IPS DF 19.7 (cell line): ENCODE data around the gene GNA15.
"Not testable (repeated sequence)": the region's sequence is repeated elsewhere in the genome, so short reads cannot be mapped to it uniquely, and the experiment has no call there.

Experiments
- DNase-seq: peaks from one replicate; pipeline ENCODE4 v3.0.0-alpha.2; 2013; ENCODE audit warnings: low read depth, low spot score

Gene GNA15, protein sequence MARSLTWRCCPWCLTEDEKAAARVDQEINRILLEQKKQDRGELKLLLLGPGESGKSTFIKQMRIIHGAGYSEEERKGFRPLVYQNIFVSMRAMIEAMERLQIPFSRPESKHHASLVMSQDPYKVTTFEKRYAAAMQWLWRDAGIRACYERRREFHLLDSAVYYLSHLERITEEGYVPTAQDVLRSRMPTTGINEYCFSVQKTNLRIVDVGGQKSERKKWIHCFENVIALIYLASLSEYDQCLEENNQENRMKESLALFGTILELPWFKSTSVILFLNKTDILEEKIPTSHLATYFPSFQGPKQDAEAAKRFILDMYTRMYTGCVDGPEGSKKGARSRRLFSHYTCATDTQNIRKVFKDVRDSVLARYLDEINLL

DNA sequence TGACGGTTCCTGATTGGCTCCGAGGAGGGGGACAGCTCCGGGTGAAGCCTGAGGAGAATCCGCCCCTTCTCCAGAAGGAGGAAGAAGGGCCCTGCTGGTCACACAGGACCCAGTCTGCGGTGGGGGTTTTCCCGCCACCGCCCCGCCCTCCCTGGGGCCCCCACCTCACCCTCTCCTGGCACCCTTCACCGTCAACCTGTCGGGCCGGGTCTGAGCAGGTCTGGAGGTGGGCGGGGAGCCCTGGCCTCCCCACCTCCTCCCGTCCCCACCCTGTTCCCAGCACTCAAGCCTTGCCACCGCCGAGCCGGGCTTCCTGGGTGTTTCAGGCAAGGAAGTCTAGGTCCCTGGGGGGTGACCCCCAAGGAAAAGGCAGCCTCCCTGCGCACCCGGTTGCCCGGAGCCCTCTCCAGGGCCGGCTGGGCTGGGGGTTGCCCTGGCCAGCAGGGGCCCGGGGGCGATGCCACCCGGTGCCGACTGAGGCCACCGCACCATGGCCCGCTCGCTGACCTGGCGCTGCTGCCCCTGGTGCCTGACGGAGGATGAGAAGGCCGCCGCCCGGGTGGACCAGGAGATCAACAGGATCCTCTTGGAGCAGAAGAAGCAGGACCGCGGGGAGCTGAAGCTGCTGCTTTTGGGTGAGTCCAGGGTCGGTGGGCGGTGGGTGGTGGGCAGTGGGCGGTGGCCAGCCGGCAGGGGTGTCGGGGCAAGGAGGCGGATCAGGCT, at the start of gene GNA15:
GNA15 (plus strand) TSS at position 73 of the 723 bp plus-strand sequence; CDS start at position 491, 418 bp downstream.
- DNase-seq, result no peak

DNA sequence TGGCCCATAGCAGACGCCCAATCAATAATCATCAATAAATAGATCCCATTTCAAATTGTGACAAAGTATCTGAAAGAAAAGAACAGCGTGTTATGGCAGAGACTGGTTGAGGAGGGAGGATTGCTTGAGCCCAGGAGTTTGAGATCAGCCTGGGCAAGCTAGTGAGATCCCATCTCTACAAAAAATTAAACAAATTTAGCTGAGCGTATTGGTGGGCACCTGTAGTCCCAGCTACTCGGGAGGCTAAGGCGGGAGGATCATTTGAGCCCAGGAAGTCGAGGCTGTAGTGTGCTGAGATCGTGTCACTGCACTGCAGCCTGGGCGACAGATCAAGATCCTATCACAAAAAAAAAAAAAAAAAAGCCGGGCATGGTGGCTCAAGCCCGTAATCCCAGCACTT, 48.1 kb upstream of the GNA15 start:
- no peak for DNase-seq

DNA sequence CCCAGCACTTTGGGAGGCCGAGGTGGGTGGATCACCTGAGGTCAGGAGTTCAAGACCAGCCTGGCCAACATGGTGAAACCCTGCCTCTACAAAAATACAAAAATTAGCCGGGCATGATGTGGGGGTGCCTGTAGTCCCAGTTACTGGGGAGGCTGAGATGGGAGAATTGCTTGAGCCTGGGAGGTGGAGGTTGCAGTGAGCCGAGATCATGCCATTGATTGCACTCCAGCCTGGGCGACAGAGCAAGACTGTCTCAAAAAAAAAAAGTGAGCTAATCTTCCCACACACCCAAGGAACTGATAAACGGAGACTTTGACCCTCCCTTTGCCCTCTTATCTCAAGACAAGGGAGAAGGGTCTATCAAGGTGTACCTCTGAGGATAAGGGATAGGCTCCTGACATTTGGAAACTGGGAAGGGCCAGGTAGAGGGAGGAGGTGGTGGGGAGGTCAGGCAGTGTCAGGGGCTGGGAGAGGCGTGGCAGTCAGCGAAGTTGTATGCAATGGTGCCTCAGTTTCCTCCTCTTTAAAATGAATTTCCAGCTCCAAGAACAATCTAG, 46.5 kb upstream of the GNA15 start:
- not testable (repeated sequence) for DNase-seq

DNA sequence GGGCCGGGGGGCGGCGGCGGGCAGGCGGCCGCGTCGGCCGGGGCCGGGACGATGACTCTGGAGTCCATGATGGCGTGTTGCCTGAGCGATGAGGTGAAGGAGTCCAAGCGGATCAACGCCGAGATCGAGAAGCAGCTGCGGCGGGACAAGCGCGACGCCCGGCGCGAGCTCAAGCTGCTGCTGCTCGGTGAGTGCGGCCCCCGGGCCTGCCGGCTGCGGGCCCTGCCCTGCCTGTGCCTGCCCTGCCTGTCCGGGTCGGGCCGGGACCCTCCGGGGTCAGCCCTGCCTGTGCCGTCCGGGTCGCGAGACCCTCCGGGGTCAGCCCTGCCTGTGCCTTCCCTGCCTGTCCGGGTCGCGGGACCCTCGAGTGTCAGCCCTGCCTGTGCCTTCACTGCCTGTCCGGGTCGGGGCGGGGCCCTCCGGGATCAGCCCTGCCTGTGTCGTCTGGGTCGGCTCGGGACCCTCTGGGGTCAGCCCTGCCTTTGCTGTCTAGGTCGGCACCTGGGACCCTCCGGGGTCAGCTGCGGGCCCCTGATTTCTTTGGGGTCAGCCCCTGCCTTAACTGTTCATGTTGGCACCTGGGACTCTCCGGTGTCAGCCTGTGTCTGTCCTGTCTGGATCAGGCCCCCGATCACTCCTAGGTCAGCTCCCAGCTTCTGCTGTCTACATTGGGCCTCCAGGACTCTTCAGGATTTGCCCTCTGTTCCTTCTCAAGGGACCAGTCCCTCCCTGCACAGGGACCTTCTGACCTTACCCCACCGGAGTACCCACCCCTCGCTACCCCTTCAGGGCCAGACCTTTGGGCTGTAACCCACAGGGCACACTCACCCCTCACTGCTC, 41.0 kb upstream of the GNA15 start:
- no peak for DNase-seq

DNA sequence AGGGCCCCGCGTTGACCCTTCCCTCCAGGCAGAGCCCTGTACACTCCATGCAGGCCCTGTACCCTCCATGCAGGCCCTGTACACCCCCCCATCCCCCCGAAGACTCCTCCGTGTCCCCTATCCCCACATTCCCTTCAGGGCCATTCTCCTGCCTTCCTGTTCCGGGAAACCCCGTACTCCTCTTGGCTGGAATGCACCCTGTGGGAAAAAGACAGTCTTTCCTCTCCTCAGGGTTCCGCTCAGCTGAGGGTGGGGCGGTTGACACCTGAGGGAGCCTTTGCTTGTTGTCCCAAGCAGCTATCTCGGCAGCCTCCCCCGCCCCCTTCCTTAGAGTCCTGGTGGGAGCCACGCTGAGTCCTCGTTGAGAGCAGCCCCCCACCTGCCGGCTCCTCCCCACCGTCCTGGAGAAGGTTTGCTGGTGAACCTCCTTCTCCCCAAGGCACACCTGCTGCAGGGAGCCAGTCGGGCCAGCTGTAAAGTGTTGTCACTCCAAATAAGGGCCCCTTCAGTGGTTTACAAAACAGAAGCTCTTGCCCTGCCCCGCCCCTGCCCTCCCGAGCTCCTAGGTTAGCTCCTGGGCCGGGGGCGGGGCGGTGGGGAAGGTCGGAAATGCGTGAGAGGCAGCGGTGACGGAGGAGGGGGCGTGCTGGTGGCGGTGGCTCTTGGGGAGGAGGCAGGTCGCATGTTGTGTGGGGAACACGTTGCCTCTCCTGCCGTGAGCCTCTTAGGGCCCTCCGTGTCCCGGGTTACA, 40.2 kb upstream of the GNA15 start:
- no peak for DNase-seq

DNA sequence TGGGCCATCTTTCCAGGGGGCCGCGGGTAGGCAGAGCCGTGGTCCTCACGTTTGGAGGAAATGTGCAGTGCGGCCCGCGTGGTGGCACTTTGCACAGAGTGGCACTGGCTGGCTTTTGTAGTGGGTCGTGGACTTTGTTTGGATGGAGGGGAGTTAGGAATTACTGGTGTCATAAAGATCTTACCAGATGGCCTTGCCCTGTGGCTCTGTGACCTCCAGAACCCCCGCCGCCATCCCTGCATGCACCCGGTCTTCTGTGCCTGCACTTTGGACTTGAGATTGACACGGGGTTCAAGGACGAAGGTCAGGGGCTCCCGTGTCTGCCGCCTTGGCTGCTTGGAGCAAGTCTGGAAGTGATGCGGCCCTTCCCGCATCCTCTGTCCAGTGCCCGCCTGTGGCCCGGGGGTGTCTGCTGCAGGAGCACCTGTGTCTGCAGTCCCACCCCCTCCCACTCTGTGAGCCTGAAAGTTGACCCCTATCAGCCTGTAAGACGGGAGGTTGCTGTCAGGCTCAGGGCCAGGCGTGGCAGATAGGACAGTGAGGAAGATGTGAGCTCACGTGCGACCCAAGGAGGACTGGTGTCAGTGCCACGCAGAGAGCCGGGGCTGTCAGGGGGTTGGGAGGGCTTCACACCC, 39.4 kb upstream of the GNA15 start:
- no peak for DNase-seq

DNA sequence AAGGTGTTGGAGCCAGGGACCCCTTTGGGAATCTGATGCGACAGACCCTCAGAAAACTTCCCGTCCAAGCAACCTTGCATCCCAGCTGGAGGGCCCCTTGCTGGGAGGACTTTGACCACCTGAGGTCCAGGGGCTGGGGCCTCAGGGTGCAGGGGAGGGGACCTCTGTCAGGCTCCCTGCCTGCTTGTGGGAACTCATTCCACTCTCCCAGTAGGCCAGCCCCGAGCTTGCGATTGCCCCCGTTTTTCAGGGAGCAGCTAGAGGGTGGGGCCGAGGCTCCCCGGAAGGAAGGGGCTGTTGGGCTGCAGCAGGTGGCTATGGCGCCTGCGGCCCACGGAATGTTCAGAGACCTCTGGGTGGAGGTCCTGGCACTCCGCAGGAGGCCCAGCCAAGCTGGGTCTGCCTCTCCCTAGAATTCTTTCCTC, 38.9 kb upstream of the GNA15 start:
- no peak for DNase-seq

DNA sequence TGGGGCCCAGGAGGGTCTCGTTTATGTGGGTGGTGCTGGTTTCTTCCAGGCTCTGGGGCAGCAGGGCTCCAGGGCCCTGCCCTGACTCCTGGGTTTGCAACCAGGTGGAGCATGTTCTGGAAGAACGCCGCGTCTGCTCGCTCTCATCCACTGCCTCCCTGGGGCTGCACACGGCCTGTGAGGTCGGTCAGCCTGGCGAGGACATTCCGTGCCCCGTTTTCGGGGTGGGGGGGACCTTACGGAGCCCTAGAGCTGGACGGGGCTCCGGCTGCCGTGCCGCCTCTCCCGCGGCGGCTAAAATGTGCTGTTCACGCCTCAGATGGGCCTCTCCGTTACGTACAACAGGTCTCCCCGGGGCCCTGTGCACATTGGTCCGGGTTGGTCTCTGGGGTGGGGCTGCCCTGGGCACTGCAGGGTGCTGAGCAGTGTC, 38.4 kb upstream of the GNA15 start:
- DNase-seq, result no peak

DNA sequence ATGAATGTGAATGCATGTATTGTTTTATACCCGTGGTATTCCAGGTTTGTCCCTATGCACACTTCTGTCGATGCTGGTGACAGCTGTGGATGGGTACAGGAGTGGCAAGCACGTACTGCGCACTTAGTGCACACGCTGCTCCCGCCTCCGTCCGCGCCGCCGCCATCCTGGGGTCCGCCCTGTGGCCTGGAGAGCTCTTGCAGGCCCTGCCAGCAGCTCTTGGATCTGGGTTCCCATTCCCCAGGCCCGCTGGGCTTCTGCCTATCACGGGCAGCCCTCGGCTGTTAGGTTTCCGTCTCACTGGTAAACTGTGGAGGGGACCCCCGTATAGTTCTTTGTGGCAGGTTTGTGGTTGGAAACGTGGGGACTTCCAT, 37.7 kb upstream of the GNA15 start:
- no peak for DNase-seq

DNA sequence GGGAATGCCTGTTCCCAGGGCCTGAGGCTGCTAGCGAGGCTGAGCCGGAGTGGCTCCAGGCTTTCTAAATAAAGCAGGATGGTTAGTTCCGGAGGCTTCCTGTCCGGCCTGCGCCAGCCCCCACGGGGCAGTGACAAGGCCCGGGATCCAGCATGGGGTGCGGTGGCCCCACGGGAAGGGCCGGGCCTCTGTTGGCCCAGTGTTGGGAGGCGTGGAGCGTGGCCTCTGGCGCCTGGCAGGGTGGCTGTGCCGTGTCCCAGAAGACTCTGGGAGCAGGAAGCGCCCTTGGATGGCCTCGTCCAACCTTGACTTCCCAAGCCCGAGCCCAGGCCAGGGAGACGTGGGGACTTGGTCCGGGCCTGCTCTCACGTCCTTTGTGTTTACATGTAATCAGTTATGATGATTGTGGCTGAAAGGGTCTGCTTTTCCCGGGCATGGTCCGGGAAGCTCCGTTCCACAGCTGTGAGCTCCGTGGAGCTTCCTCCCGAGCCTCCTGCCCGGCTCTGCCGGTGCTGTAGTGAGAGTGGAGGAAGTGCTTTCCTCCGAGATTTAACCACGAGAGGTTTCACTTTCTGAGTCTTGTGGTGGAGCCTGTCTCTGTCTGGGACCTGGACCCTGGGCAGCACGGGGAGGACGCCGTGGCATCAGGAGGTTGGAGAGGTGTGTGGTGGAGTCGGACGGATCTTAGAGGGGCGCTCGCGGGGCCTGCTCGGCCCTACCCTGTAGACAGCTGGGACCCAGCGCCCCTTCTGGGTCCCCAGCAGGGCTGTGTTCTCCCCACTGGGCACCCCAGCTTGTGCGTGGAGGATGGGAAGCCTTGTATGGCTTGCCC, 37.1 kb upstream of the GNA15 start:
- no peak for DNase-seq

DNA sequence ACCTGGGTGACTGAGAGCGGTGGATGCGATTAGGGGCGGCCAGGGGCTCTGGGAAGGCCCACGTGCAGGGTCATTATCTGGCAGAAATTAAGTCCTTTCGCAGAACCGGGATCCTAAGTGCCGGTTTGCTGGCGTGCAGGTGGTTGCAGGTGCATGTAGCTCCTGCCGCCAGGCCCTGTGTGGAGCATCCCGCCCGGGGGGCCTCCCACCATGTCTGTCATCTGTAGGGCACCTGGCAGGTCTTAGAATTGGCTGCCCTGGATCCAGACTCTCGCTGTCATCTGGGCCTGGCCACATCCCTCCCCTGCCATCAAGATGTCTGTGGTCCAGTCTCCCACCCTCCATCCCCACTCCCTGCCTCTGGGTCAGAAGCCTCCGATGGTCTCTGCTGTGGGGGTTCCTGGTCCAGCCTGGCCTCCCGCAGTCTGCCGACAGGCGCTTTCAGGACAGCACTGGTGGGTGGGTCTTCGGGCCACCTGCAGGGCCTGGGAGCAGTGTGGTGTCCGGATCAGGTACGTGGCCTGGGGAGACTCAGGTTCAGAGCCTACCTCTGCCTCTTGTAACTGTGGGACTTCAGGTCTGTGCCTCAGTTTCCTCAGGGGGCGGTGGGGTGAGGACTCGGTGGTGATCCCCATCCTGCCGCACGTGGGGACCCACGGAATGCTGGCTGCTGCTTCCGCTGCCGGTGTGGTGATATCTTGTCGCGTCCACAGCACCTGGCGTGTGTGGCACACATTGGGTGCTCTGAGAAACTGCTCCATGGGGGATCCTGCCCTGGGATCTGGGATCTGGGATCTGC, 36.3 kb upstream of the GNA15 start:
- DNase-seq, result no peak

DNA sequence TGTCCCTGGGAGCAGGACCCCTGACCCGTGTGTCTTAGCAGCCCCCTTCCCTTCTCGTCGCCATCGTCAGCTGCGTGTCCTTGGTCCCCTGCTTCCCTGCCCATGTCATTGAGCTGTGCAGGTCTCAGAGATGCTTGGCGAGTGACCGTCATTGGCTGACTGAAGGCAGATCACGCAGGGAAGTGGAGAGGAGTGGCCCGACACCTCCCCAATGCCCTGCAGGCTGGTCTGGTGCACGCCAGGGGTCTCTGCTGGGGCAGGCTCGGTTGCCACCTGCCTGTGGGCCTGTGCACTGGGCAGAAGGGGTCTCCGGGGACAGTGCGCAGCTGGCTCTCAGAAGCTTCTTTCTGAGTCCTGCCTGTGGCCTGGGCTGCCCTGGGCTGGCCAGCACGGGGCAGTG, 35.5 kb upstream of the GNA15 start:
- DNase-seq, result no peak

DNA sequence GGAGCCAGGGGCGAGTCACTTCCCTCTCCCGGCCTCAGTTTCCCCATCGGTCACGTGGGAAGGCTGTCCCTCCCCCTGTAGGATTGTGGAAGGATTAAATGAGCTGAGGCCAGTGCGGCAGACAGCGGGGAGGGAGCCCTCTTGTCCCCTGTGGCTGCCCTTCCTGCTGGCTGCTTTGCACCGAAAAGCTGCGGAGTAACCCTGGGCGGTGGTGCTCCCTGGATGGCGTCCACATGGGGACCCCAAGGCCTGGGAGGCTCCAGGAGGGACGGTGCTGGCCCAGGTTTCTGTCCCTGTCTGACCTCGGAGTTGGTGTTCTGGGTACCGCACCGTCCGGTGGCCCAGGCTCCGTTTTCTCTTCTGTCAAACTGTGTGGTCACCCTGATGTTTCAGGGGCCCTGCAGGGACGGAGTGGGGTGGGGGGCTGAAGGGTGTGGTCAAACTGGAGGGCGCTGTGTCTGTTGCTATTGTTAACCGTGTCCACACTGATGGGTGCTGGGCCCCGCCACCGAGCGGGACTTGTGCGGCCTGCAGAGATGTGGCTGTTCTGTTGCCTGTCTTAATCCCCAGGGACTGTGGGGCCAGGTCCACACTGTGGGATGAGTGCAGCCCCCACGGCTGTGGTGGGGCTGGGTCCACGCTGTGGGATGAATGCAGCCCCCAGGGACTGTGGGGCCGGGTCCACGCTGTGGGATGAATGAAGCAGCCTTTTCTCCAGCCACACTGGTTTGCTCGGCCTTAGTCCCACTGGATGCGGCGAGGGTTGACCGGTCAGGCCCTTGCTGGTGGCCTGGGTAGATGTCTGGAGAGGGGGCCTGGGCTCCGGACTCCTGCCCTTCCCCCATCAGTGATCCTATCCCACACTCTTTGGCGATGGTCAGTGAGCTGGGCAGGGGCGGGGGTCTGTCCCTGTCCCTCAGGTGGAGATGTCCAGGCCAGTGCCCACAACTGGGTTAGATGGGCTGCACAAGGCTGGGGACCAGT, 34.8 kb upstream of the GNA15 start:
- no peak for DNase-seq

DNA sequence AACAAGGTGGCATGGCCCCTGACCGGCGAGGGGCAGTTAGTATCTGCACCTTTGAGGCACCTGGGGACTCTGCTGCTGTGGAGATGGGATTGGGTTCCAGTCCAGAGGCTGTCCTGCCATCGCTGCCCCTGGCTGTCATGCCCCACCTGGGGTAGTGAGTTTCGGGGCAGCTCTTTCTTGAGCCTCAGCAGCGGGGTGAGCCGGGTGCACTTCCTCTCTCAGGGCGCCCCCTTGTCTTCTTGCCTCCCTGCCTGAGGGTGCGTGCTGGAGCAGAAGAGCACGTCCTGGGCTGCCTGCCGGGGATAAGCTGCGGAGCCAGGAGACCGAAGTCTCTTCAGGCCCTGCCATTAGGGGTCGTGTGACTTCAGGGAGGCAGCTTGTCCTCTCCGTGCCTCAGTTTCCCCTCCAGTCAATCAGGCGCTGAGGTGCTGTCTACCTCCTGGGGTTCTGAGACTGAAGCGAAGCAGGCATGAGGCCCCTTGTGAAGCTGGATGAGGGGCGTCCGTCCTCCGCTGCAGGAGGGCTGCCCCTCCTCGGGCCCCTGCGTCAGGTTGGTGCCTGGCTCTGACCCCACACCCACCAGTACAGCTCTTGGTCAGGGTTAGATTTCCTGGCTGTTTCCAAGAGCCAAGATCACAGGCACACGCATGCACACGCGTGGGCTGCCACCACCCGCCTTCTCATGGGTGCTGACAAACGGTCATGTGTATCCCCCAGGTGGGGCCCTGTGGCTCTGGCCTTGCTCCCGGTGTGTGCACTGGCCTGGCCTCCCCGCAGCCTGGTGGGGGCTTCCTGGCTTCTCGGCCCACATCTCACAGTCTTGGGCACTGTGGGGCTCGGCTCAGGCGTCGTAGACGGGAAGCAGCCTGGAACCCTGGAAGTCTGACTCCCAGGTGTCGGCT, 33.3 kb upstream of the GNA15 start:
- DNase-seq, result no peak

DNA sequence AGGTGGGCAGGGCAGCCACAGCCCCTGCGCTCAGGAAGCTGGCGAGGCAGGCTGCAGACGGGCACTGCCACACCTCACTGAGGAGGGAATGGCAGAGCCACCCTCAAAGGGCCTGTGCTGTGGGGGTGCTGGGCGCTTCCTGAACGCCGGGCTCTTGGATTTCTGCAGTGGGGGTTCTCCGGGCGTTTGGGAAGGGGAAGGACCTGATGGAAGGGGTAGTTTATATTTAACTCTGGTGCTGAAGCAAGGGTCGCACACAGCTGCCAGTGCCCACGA, 31.2 kb upstream of the GNA15 start:
- no peak for DNase-seq

DNA sequence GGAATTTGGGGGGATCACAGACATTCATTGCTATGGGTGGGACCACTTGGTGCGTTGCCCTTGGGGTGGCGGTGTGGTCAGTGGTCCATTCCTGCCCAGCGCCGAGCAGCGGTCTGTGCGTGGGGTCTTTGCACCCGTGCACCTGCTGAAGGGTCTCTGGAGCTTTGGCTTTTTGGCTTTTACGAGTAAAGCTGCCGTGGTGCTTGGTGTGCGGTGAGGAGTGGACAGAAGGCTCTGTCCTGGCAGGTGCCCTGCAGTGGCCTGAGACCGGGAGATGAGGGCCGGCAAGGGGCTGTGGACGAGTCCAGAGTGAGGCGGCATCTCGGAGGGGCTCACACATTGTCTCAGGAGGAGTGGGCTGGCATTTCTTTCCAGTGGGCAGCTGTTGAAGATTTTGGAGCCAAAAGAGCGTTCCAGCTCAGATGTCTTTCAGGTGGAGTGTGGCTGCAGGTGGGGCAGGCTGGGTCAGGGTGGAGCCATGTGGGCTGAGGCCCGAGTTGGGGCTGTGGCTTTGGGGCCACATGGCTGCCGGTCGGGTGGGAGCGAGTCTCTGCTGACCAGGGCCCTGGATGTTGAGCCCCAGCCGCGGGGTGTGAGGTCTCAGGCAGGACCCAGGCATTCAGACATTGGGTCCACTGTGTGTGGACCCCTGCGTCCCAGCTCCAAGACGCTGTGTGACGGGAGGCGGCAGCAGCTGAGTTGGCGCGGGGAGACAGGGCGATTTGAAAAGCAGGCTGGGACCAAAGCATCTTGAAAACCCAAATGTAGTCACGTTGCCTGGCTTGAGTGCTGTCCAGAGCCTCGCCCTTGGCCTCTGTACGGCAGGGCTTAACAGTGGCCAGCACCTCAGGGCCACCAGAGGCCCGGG, 30.0 kb upstream of the GNA15 start:
- no peak for DNase-seq
